NCI-H1694 (cell line): ENCODE data around the gene DCPS.
"Not testable (repeated sequence)": the region's sequence is repeated elsewhere in the genome, so short reads cannot be mapped to it uniquely, and the experiment has no call there.

Source experiments
- DNase-seq: peaks from one replicate; lab custom pipeline; 2025; lab: John Stamatoyannopoulos, UW

DCPS gene

DNA sequence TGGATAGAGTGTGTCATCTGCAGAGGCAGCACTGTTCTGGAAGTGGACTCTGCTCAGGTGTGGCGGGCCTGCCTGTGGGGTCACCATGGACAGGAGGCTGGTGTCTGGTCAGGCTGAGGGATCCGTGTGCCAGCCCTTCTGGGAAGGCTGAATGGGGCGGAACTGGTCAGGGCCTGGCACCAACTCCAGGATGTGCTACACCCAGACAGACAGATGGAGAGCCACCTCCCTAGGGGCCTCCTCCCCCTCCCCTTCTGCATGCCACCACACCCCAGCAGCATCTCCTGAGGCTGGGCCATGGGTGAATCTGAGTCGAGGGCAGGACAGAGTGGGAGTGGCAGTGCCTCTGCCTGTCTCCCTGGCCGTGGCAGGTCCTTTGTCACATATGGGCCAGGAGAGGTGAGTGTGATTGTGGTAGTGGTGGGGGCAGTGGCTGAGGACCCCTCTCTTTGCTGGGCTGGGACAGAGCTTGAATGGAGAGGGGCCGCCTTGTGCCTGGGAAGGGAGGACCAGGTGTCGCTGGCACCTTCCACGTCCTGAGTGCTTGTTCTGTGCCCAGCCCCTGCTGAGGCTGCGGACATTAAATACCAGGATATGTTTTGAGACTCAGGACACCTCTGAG, 80.7 kb downstream of the DCPS start:
- DNase-seq: no peak

DNA sequence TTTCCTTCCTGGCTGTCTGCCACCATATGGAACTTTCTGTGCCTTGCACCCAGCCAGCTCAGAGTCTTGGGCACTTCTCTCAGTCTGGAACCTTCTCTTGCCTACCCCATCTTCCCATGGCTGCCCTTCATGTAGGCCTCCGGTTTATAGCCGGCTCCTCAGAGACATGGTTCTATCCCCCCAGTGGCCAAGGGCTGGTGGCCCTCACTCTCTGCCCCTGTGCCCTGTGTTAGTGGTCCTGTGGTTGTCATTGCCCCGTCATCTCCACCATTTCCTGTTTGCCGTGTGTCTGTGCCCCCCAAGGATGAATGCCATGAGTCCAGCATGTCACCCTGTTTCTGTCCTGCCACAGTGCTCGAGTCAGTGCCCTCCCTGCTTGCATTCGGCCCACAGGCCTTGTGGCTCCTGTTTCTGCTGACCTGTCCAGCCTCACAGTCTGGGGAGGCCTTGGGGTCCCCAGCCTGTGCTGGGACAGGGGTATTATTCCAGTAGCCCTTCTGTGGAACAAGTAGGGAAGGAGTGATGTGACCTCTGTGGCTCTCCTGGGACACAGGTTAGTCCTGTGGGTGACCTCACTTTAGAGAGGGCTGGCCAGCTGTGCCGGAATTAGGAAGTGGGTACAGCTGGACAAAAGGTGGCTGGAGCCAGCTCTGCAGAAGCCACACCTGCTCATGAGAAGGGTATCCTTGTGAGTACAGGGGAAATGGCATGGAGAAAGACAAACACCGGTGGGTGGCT, 82.3 kb downstream of the DCPS start:
- DNase-seq: no peak

GRCh38 chr11:126386729-126387071, 82.8 kb downstream of the DCPS start:
- not testable (repeated sequence) for DNase-seq

DNA sequence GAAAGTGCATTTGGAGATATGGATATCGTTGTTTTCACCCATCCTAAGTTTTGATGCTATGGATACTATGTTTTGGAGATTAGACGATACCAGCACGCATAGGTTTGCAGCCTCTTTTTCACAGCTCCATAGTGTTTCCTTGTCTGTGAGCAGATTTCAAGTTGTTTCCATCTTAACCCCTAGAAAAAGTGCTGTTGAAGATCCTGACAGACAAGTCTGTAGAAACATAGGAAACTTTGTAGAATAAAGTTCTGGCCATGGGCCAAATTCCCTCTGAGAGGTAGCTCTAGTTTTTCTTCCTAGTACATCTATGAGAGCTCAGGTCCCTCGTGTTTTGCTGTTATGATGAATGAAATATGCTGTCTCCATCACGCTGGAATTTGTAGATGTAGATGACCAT, 84.0 kb downstream of the DCPS start:
- no peak for DNase-seq

DNA sequence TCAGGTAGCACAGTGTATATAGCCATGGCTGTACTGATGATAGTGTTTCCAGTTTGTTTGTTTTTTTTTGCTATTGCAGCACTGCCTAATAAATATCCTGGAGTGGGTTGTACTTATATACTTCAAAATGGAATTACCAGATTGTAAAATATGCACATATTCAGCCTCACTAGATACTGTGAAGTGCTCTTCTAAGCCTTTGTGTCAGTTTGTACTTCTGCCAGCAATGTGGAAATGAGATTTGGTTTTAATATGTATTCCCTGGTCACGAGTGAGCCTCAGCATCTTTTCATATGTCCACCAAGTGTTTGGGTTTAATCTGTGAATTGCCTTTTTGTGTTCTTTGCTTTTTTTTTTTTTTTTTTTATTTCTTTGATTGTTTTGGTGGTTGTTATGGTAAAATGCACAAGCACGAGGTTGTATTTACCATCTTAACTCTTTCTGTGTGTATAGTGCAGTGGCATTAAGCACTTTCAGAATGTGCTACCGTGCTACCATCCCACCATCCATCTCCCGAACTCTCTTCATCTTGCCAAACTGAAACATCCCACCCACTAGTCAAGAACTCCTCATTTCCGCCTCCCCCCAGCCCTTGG, 86.5 kb downstream of the DCPS start:
- DNase-seq: no peak

DNA sequence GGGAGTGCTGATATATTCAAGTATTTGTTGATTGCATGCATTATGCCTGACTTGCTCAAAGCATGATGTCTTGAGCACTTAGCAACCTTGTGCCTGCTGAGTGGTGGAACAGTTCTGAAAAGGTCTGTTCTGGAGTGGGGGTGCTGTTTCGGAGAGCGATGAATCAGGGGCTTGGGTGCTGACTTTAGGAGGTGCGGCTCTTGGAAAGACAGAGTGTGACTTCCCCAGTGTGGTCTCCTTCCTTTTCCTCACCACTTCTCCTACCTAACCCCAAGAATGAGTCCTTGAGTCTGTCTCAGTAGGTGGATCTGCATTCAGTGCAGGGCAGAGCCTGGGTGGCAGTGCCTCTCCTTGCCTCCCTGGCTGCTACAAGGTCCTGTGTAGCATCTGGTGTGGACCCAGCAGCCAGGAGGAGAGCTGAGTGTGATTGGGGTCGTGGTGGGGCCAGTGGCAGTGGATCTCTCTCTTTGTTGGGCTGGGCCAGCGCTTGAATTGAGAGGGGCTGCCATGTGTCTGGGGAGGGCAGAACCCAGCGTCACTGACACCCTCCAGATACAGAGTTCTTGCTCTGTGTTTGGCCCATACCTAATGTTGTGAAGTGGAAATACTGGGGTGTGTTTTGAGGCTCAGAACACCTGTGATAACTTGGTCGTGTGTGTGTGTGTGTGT, 87.6 kb downstream of the DCPS start:
- no peak for DNase-seq

- no peak for DNase-seq
Observed at GRCh38 chr11:126391970-126392632, 88.2 kb downstream of the DCPS start.

DNA sequence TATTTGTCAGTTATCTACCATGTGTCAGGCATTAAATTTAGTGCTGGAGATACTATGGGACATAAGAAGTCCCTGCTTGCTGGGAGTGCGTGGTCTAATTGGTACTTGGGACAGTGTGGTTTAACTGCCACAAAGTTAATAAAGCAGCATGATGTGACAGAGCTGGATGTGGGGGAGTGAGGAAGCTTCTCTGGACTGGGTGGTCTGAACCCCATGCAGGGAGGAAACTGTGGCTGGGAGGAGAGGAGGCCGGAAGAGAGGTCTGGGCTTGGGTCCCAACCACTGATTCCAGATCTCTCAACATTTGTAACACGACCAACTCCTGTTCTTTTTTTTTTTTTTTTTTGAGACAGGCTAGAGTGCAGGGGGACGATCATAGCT, 88.8 kb downstream of the DCPS start:
- DNase-seq: no peak

DNA sequence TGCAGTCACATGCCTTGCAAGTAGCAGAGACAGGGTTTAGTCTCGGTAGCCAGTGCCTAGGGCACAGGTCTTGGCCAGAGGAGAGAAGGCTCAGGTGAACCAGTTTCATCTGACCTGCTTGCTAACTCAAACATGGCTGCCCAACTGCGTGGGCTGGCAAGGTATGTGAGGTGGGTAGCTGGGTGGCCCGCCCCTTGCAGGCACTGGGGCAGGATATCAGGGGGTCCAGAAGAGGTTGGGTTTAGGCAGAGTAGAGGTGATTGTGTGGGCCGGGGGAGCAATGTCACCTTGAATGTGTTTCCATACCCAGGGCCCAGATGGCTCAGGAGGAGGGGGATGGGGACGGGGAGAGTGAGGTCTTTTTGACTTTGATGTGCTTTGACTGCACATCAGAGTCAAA, 89.3 kb downstream of the DCPS start:
- DNase-seq: no peak

GRCh38 chr11:126394036-126394435, 90.2 kb downstream of the DCPS start:
- no peak for DNase-seq

- DNase-seq: not testable (repeated sequence)
Observed at GRCh38 chr11:126394634-126395072, 90.8 kb downstream of the DCPS start.
